Measurements from ENCODE around the gene IL4R.
"Not testable (repeated sequence)": the region's sequence is repeated elsewhere in the genome, so short reads cannot be mapped to it uniquely, and the experiment has no call there.

Gene IL4R

GRCh38 chr16:27272076-27272475, 41.7 kb upstream of the IL4R start:
- H2AK5ac ChIP-seq (ENCODE audit: low read depth, low read length) = no peak overlapping the region
- no peak overlapping the region for H3K14ac ChIP-seq (ENCODE audit: low read length)
- H3K36me3 ChIP-seq (replicated peaks in 1 of 2; ENCODE audit: control insufficient read depth in 2 of 2, insufficient read depth in 2 of 2, low read length in 2 of 2) = no peaks in the 10 kb centered on the region
- no peak overlapping the region for H3K4ac ChIP-seq (ENCODE audit: low read length)
- no peaks in the 10 kb centered on the region for H3K27me3 ChIP-seq (ENCODE audit: control insufficient read depth in 3 of 3, insufficient read depth in 3 of 3, low read depth in 1 of 3, low read length in 3 of 3)
- no peak overlapping the region for H3K23ac ChIP-seq (ENCODE audit: low read depth, low read length, poor library complexity)
- H3K4me3 ChIP-seq (ENCODE audit: low read length in 2 of 2) = no peak overlapping the region
- H2BK120ac ChIP-seq (ENCODE audit: low read depth, low read length) = no peak overlapping the region
- H2BK15ac ChIP-seq (ENCODE audit: low read length) = no peak overlapping the region
- H3K4me1 ChIP-seq (ENCODE audit: control insufficient read depth in 2 of 2, insufficient read depth in 1 of 2, low read depth in 1 of 2, low read length in 2 of 2) = peaks cover 5 to 6% of the 10 kb centered on the region in 2 donors
- no peaks in the 10 kb centered on the region for H3K9me3 ChIP-seq (replicated peaks in 1 of 2; ENCODE audit: control insufficient read depth in 2 of 2, insufficient read depth in 1 of 2, low read depth in 1 of 2, low read length in 2 of 2)
- H2AFZ ChIP-seq (ENCODE audit: low read length) = no peak overlapping the region
- no peaks in the 10 kb centered on the region for H3K79me1 ChIP-seq (ENCODE audit: low read depth, low read length)
- H4K91ac ChIP-seq (ENCODE audit: low read depth, low read length, poor library complexity) = no peak overlapping the region
- H3K18ac ChIP-seq (ENCODE audit: low read length) = no peak overlapping the region
- WGBS, 2 donors (ENCODE audit: extremely low coverage in 2 of 2, insufficient read length in 2 of 2, insufficient replicate concordance in 1 of 2) = no CpG with 5 or more reads among the region's 4 CpGs
- no peak overlapping the region for H4K8ac ChIP-seq (ENCODE audit: low read depth, low read length)
- no peak overlapping the region for H2BK12ac ChIP-seq (ENCODE audit: low read length)
- no peak overlapping the region for H3K9ac ChIP-seq (ENCODE audit: low read depth, low read length, poor library complexity)
- no peak overlapping the region for H3K4me2 ChIP-seq (ENCODE audit: insufficient read depth, low read length, poor library complexity, severe bottlenecking)
- no peak for DNase-seq (ENCODE audit: low spot score)
- no peak overlapping the region for H3K27ac ChIP-seq (replicated peaks; ENCODE audit: low read length)
- H2BK5ac ChIP-seq (ENCODE audit: low read length) = no peak overlapping the region

GRCh38 chr16:27272697-27273096, 41.1 kb upstream of the IL4R start:
- not testable (repeated sequence) for H3K4me2 ChIP-seq (ENCODE audit: insufficient read depth, low read length, poor library complexity, severe bottlenecking); H2BK120ac ChIP-seq (ENCODE audit: low read depth, low read length); H3K4me1 ChIP-seq (ENCODE audit: control insufficient read depth in 2 of 2, insufficient read depth in 1 of 2, low read depth in 1 of 2, low read length in 2 of 2); H2BK5ac ChIP-seq (ENCODE audit: low read length); H3K27ac ChIP-seq (replicated peaks; ENCODE audit: low read length); H3K4me3 ChIP-seq (ENCODE audit: low read length in 2 of 2); H4K91ac ChIP-seq (ENCODE audit: low read depth, low read length, poor library complexity); H4K8ac ChIP-seq (ENCODE audit: low read depth, low read length); H3K14ac ChIP-seq (ENCODE audit: low read length); H3K9ac ChIP-seq (ENCODE audit: low read depth, low read length, poor library complexity); H3K27me3 ChIP-seq (ENCODE audit: control insufficient read depth in 3 of 3, insufficient read depth in 3 of 3, low read depth in 1 of 3, low read length in 3 of 3); H3K4ac ChIP-seq (ENCODE audit: low read length); DNase-seq (ENCODE audit: low spot score); H2AK5ac ChIP-seq (ENCODE audit: low read depth, low read length); H2BK12ac ChIP-seq (ENCODE audit: low read length); H2BK15ac ChIP-seq (ENCODE audit: low read length); H2AFZ ChIP-seq (ENCODE audit: low read length); H3K23ac ChIP-seq (ENCODE audit: low read depth, low read length, poor library complexity); H3K18ac ChIP-seq (ENCODE audit: low read length); H3K79me1 ChIP-seq (ENCODE audit: low read depth, low read length); H3K36me3 ChIP-seq (replicated peaks in 1 of 2; ENCODE audit: control insufficient read depth in 2 of 2, insufficient read depth in 2 of 2, low read length in 2 of 2); H3K9me3 ChIP-seq (replicated peaks in 1 of 2; ENCODE audit: control insufficient read depth in 2 of 2, insufficient read depth in 1 of 2, low read depth in 1 of 2, low read length in 2 of 2)
- no CpG with 5 or more reads among the region's 7 CpGs for WGBS, 2 donors (ENCODE audit: extremely low coverage in 2 of 2, insufficient read length in 2 of 2, insufficient replicate concordance in 1 of 2)

GRCh38 chr16:27273330-27273669, 40.5 kb upstream of the IL4R start:
- Histone ChIP-seq H3K79me1 (ENCODE audit: low read depth, low read length) (no peaks in the 10 kb centered on the region), H3K36me3 (replicated peaks in 1 of 2; ENCODE audit: control insufficient read depth in 2 of 2, insufficient read depth in 2 of 2, low read length in 2 of 2) (no peaks in the 10 kb centered on the region), H4K8ac (ENCODE audit: low read depth, low read length) (no peak overlapping the region), H2BK5ac (ENCODE audit: low read length) (no peak overlapping the region), H4K91ac (ENCODE audit: low read depth, low read length, poor library complexity) (no peak overlapping the region), H3K27ac (replicated peaks; ENCODE audit: low read length) (no peak overlapping the region), H3K18ac (ENCODE audit: low read length) (no peak overlapping the region), H3K4me3 (ENCODE audit: low read length in 2 of 2) (no peak overlapping the region), H2AK5ac (ENCODE audit: low read depth, low read length) (no peak overlapping the region), H2AFZ (ENCODE audit: low read length) (no peak overlapping the region), H2BK12ac (ENCODE audit: low read length) (no peak overlapping the region), H3K4me2 (ENCODE audit: insufficient read depth, low read length, poor library complexity, severe bottlenecking) (no peak overlapping the region), H3K9me3 (replicated peaks in 1 of 2; ENCODE audit: control insufficient read depth in 2 of 2, insufficient read depth in 1 of 2, low read depth in 1 of 2, low read length in 2 of 2) (no peaks in the 10 kb centered on the region), H3K9ac (ENCODE audit: low read depth, low read length, poor library complexity) (no peak overlapping the region), H3K23ac (ENCODE audit: low read depth, low read length, poor library complexity) (no peak overlapping the region), H3K27me3 (ENCODE audit: control insufficient read depth in 3 of 3, insufficient read depth in 3 of 3, low read depth in 1 of 3, low read length in 3 of 3) (no peaks in the 10 kb centered on the region), H2BK15ac (ENCODE audit: low read length) (no peak overlapping the region), H3K14ac (ENCODE audit: low read length) (no peak overlapping the region), H3K4me1 (ENCODE audit: control insufficient read depth in 2 of 2, insufficient read depth in 1 of 2, low read depth in 1 of 2, low read length in 2 of 2) (peaks cover 2 to 3% of the 10 kb centered on the region in 2 donors), H2BK120ac (ENCODE audit: low read depth, low read length) (no peak overlapping the region), H3K4ac (ENCODE audit: low read length) (no peak overlapping the region)
- DNase-seq (ENCODE audit: low spot score) = no peak
- no CpG with 5 or more reads among the region's 4 CpGs for WGBS, 2 donors (ENCODE audit: extremely low coverage in 2 of 2, insufficient read length in 2 of 2, insufficient replicate concordance in 1 of 2)

GRCh38 chr16:27273670-27274423, 39.9 kb upstream of the IL4R start:
- Histone ChIP-seq H3K9ac (ENCODE audit: low read depth, low read length, poor library complexity) (no peak overlapping the region), H3K4ac (ENCODE audit: low read length) (no peak overlapping the region), H2BK5ac (ENCODE audit: low read length) (no peak overlapping the region), H3K23ac (ENCODE audit: low read depth, low read length, poor library complexity) (no peak overlapping the region), H3K27me3 (ENCODE audit: control insufficient read depth in 3 of 3, insufficient read depth in 3 of 3, low read depth in 1 of 3, low read length in 3 of 3) (no peaks in the 10 kb centered on the region), H3K4me1 (ENCODE audit: control insufficient read depth in 2 of 2, insufficient read depth in 1 of 2, low read depth in 1 of 2, low read length in 2 of 2) (peaks cover 1% of the 10 kb centered on the region in 2 donors), H2AFZ (ENCODE audit: low read length) (no peak overlapping the region), H3K18ac (ENCODE audit: low read length) (no peak overlapping the region), H3K4me2 (ENCODE audit: insufficient read depth, low read length, poor library complexity, severe bottlenecking) (no peak overlapping the region), H3K79me1 (ENCODE audit: low read depth, low read length) (no peaks in the 10 kb centered on the region), H3K9me3 (replicated peaks in 1 of 2; ENCODE audit: control insufficient read depth in 2 of 2, insufficient read depth in 1 of 2, low read depth in 1 of 2, low read length in 2 of 2) (no peaks in the 10 kb centered on the region), H3K27ac (replicated peaks; ENCODE audit: low read length) (no peak overlapping the region), H2BK120ac (ENCODE audit: low read depth, low read length) (no peak overlapping the region), H2AK5ac (ENCODE audit: low read depth, low read length) (no peak overlapping the region), H4K8ac (ENCODE audit: low read depth, low read length) (no peak overlapping the region), H3K4me3 (ENCODE audit: low read length in 2 of 2) (no peak overlapping the region), H4K91ac (ENCODE audit: low read depth, low read length, poor library complexity) (no peak overlapping the region), H2BK12ac (ENCODE audit: low read length) (no peak overlapping the region), H3K36me3 (replicated peaks in 1 of 2; ENCODE audit: control insufficient read depth in 2 of 2, insufficient read depth in 2 of 2, low read length in 2 of 2) (no peaks in the 10 kb centered on the region), H2BK15ac (ENCODE audit: low read length) (no peak overlapping the region), H3K14ac (ENCODE audit: low read length) (no peak overlapping the region)
- no peak for DNase-seq (ENCODE audit: low spot score)
- WGBS, 2 donors (ENCODE audit: extremely low coverage in 2 of 2, insufficient read length in 2 of 2, insufficient replicate concordance in 1 of 2) = no CpG with 5 or more reads among the region's 8 CpGs
